ENCODE data around the gene POLK. TPM values are rescaled to one million over a fixed set of nuclear protein-coding genes. Genes with fewer than 3 reads are reported as not detected.

POLK gene
- 9.3 TPM for polyA plus RNA-seq (2012; ENCODE audit: low read depth, missing spikeins)

DNA sequence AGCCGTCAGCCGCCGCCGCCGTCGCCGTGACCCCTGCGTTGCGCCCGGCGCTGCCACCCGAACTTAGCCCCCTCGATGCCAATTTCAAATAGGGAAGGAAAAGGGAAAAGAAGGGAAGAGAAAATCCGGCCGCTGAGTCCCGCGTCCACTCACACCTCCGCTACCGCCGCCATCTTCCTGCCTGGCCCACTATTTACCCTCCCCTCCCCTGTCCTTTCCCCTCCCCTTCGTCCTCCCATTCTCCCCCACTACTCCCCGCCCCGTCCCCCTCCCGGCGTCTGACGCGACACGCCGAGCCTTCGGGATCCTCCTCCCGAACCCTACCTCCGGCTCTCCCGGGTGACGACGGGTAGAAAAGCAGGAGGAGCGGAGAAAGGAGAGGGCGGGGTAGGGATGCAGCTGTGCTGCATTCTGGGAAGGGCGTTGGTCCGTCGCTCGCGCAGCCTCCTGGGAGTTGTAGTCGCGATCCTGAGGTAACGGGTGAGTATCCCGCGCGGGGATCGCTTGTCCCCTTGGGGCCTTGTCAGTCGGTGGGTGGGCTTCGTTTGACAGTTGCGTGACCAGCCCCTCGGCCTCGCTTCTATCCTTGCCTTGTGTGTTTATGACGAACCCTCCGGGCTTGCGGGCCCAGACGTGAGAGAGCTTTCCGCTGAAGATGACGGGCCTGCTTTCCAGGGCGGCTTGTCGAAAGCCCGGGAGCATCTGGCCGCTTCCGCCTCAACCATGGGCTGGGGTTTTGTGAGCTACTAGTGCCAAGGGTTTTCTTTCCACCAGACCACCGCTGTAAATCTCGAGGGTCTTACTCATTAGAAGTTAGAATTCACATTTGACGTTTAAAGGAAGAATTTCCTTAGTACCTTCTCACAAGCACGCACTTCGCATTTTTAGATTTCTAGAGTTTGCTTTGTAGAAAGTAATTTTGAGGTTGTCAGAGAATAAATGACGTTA is at the start of gene POLK, which contains the start of gene CERT1:
Gene POLK, plus strand, starts transcription at position 457 of the 948 bp plus-strand sequence.
Gene CERT1, minus strand, starts transcription at position 195 of the 948 bp plus-strand sequence. CDS start 422 bp downstream, outside the sequence.
- FAIRE-seq (peak; percentile 98), DNase-seq (ENCODE audit: insufficient read length, low spot score) (peak; percentile 82)
- TF ChIP-seq SPI1 (IDR thresholded peaks at IDR 0.05; ENCODE audit: low read depth, low read length) (no peak; the same call in 1 of the 2 replicates), PAX5 (IDR thresholded peaks at IDR 0.05; ENCODE audit: insufficient read depth, low read length, severe bottlenecking) (peak; percentile 7), POLR2A (IDR thresholded peaks at IDR 0.05; ENCODE audit: low read depth, low read length) (peak; percentile 57), POU2F2 (IDR thresholded peaks at IDR 0.05; ENCODE audit: low read depth, low read length) (peak; percentile 68), POLR2AphosphoS5 (IDR thresholded peaks at IDR 0.05; ENCODE audit: low read depth, low read length) (peak; percentile 65; the same call in 1 of the 2 replicates), TAF1 (IDR thresholded peaks at IDR 0.05; ENCODE audit: low read depth, low read length) (peak; percentile 77)

DNA sequence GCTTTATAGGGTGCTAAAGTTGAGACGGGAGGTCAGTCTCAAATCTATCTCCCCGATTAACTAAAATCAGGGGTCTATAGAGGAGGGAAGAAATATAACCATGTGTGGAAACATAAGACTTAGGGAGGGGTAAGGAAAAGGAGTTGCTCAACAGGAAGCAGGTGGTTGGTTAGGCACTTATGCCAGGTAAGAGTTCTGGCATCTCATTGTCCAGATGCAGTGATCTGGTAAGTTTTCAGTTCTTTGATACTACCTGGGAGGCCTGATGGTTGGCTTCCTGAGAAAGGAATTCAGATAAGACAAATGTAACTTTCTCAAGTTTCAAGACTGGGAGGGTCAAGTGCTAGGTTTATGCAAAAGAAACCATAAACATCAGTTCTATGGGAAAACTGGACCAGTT is 48.0 kb upstream of the POLK start:
- DNase-seq (ENCODE audit: insufficient read length, low spot score), result no peak
- no peak for FAIRE-seq
- TF ChIP-seq POLR2AphosphoS5 (IDR thresholded peaks at IDR 0.05; ENCODE audit: low read depth, low read length), result no peak

DNA sequence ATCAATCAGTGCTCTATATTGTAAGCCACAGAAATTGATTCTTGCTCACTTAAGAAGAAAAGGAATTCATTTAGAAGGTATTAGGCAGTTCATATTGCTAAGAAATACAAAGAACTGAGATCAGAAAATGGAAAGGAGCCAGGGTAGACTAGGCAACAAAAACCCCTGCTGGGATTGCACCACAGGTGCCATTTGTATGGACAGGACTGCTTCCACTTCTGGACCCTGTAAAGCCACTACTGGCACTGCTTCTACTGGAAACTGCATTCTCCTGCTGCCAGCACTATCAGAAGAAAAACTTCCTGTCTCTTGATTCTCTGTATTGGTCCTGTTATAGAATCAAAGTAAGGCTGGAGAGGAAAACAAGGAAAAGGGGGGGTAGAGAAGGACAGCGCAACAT is 46.2 kb upstream of the POLK start:
- TF ChIP-seq TAF1 (IDR thresholded peaks at IDR 0.05; ENCODE audit: low read depth, low read length), result no peak
- no peak for TF ChIP-seq PAX5 (IDR thresholded peaks at IDR 0.05; ENCODE audit: insufficient read depth, low read length, severe bottlenecking)
- TF ChIP-seq POLR2A (IDR thresholded peaks at IDR 0.05; ENCODE audit: low read depth, low read length), result no peak
- no peak for TF ChIP-seq POU2F2 (IDR thresholded peaks at IDR 0.05; ENCODE audit: low read depth, low read length)
- DNase-seq (ENCODE audit: insufficient read length, low spot score) (no peak), FAIRE-seq (no peak)

DNA sequence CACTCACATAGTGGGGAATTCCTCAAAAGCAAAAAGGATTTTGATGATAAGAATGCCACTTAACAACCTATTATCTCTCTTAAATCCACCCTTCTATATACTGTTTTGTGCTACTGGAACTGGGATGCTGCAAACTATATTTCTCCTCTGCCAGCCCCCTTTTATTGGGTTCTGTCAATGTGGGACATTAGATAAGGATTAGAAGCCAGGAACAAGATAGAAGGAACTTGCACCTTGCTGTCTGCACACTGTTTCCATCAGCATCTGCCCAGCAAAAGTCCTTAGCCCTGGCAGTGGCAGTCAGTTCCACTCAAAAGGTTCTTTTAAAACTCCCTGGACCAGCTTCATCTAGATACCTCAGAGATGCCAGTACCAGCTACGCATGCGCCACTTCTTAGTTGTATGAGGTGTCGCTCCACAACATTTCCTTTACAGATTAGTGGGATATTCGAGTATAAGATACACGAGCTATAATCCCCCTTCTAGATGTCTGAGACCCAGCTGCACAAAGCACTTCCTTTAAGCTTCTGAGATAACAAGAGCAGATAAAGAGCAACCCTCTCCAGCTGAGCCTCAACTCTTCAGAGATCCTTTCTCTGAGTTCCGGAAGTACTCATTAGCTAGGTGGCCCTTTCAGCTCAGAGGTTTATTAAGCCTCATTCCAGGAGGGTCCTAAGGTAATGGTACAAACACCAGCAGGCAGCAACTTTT is 45.5 kb upstream of the POLK start:
- FAIRE-seq (no peak), DNase-seq (ENCODE audit: insufficient read length, low spot score) (no peak)
- TF ChIP-seq POLR2A (IDR thresholded peaks at IDR 0.05; ENCODE audit: low read depth, low read length) (no peak), POLR2AphosphoS5 (IDR thresholded peaks at IDR 0.05; ENCODE audit: low read depth, low read length) (no peak), SPI1 (IDR thresholded peaks at IDR 0.05; ENCODE audit: low read depth, low read length) (no peak), PAX5 (IDR thresholded peaks at IDR 0.05; ENCODE audit: insufficient read depth, low read length, severe bottlenecking) (no peak), TAF1 (IDR thresholded peaks at IDR 0.05; ENCODE audit: low read depth, low read length) (no peak)

DNA sequence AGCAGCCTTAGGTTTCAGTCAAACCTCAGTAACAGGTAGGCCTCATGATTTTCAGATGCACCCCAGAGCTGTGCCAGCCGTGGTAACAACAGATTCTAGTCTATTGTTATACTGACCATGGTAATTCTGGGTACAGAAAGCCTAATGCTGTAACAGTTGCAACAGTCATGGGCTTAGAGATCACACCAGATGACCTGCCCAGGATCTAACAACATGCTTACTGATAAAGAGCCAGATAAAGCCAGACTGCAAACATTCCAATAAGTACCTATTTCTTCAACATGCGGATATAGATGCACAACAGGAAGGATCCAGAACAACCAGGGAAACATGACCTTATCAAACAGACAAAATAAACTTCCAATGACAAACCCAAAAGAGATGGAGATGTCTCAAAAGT is 43.1 kb upstream of the POLK start:
- FAIRE-seq (peak; percentile 71), DNase-seq (ENCODE audit: insufficient read length, low spot score) (no peak)
- TF ChIP-seq PAX5 (IDR thresholded peaks at IDR 0.05; ENCODE audit: insufficient read depth, low read length, severe bottlenecking) (no peak), POLR2AphosphoS5 (IDR thresholded peaks at IDR 0.05; ENCODE audit: low read depth, low read length) (no peak), SPI1 (IDR thresholded peaks at IDR 0.05; ENCODE audit: low read depth, low read length) (no peak), POU2F2 (IDR thresholded peaks at IDR 0.05; ENCODE audit: low read depth, low read length) (no peak), TAF1 (IDR thresholded peaks at IDR 0.05; ENCODE audit: low read depth, low read length) (no peak), POLR2A (IDR thresholded peaks at IDR 0.05; ENCODE audit: low read depth, low read length) (no peak)

DNA sequence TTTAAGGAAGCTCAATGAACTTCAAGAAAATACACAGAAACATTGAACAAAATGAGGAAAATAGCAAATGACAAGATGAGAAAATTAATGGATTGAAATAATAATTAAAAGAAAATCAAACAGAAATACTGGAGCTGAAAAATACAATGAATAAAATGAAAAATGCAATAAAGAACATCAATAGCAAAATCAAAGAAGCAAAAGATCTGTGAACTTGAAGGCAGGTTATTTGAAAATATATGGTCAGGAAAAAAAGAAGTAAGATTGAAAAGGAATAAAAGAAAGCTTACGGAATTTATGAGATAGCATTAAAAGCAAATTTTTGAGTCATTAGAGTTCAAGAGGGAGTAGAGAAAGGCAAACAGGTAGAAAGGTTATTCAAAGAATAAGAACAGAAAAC is 42.7 kb upstream of the POLK start:
- no peak for FAIRE-seq
- DNase-seq (ENCODE audit: insufficient read length, low spot score), result no peak
- TF ChIP-seq POLR2A (IDR thresholded peaks at IDR 0.05; ENCODE audit: low read depth, low read length), result no peak
- TF ChIP-seq POU2F2 (IDR thresholded peaks at IDR 0.05; ENCODE audit: low read depth, low read length), result no peak
- TF ChIP-seq POLR2AphosphoS5 (IDR thresholded peaks at IDR 0.05; ENCODE audit: low read depth, low read length), result no peak

DNA sequence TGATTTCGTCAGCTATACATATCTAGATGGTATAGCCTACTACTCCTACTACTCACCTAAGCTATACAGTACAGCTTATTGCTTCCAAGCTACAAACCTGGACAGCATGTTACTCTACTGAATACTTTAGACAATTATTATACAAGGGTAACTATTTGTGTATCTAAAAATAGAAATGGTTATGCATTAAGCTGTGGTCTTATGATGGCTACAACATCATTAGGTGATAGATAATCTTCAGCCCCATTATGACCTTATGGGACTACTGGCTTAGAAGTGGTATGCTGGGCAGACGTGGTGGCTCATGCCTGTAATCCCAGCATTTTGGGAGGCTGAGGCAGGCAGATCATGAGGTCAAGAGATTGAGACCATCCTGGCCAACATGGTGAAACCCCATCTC is 40.5 kb upstream of the POLK start:
- FAIRE-seq (no peak), DNase-seq (ENCODE audit: insufficient read length, low spot score) (no peak)
- TF ChIP-seq TAF1 (IDR thresholded peaks at IDR 0.05; ENCODE audit: low read depth, low read length) (no peak), POLR2A (IDR thresholded peaks at IDR 0.05; ENCODE audit: low read depth, low read length) (no peak), SPI1 (IDR thresholded peaks at IDR 0.05; ENCODE audit: low read depth, low read length) (no peak), POU2F2 (IDR thresholded peaks at IDR 0.05; ENCODE audit: low read depth, low read length) (no peak), POLR2AphosphoS5 (IDR thresholded peaks at IDR 0.05; ENCODE audit: low read depth, low read length) (no peak), PAX5 (IDR thresholded peaks at IDR 0.05; ENCODE audit: insufficient read depth, low read length, severe bottlenecking) (no peak)

DNA sequence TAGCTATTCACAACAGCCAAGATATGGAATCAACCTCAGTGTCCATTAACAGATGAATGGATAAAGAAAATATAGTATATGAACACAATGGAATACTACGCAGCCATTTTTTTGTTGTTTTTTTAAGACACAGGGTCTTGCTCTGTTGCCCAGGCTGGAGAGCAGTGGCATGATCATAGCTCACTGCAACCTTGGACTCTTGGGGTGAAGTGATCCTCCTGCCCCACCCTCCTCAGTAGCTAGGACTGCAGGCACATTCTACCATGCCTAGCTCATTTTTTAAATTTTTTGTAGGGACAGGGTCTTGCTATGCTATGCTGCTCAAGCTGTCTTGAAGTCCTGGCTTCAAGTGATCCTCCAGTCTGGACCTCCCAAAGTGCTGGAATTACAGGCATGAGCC is 38.7 kb upstream of the POLK start:
- TF ChIP-seq PAX5 (IDR thresholded peaks at IDR 0.05; ENCODE audit: insufficient read depth, low read length, severe bottlenecking) (no peak), POLR2AphosphoS5 (IDR thresholded peaks at IDR 0.05; ENCODE audit: low read depth, low read length) (no peak), TAF1 (IDR thresholded peaks at IDR 0.05; ENCODE audit: low read depth, low read length) (no peak), POU2F2 (IDR thresholded peaks at IDR 0.05; ENCODE audit: low read depth, low read length) (no peak), POLR2A (IDR thresholded peaks at IDR 0.05; ENCODE audit: low read depth, low read length) (no peak), SPI1 (IDR thresholded peaks at IDR 0.05; ENCODE audit: low read depth, low read length) (no peak)
- DNase-seq (ENCODE audit: insufficient read length, low spot score) (no peak), FAIRE-seq (no peak)

DNA sequence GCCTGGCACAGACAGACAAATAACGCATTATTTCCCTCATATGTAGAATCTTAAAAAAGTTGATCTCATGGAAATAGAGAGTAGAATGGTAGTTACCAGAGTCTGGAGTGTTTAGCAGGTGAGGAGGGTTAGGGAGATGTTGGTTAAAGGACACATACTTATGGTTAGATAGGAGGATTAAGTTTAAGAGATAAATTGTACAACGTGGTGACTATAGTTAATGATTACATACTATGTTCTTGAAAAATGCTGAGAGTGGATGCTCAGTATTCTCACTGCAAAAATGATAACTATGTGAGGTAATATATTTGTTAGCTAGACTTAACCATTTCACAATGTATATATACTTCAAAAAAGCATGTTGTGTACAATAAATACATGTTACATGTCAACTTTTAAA is 38.2 kb upstream of the POLK start:
- DNase-seq (ENCODE audit: insufficient read length, low spot score) (no peak), FAIRE-seq (peak; percentile 61)
- no peak for TF ChIP-seq PAX5 (IDR thresholded peaks at IDR 0.05; ENCODE audit: insufficient read depth, low read length, severe bottlenecking)
- TF ChIP-seq POLR2A (IDR thresholded peaks at IDR 0.05; ENCODE audit: low read depth, low read length), result no peak
- no peak for TF ChIP-seq POU2F2 (IDR thresholded peaks at IDR 0.05; ENCODE audit: low read depth, low read length)
- no peak for TF ChIP-seq SPI1 (IDR thresholded peaks at IDR 0.05; ENCODE audit: low read depth, low read length)
- TF ChIP-seq POLR2AphosphoS5 (IDR thresholded peaks at IDR 0.05; ENCODE audit: low read depth, low read length), result no peak
- TF ChIP-seq TAF1 (IDR thresholded peaks at IDR 0.05; ENCODE audit: low read depth, low read length), result no peak
